GM18505 (cell line): ENCODE measurements around the gene SMURF1.

ENCODE experiments used
- ATAC-seq: cut with Tn5 transposase; IDR thresholded peaks from one replicate; pipeline ENCODE4 v1.9.1; 2021; ENCODE audit not compliant: unreplicated experiment
- POLR2A ChIP-seq: IDR thresholded peaks from 4 replicates; pipeline ENCODE4 v1.6.1; 2011; ENCODE audit warnings: borderline replicate concordance; ENCODE audit not compliant: insufficient read depth, insufficient read length; ENCODE audit errors: extremely low read depth

The SMURF1 gene

GRCh38 chr7:99008181-99008631 is 135.7 kb downstream of the SMURF1 start:
- no peak for ATAC-seq
- TF ChIP-seq POLR2A = no peak

DNA sequence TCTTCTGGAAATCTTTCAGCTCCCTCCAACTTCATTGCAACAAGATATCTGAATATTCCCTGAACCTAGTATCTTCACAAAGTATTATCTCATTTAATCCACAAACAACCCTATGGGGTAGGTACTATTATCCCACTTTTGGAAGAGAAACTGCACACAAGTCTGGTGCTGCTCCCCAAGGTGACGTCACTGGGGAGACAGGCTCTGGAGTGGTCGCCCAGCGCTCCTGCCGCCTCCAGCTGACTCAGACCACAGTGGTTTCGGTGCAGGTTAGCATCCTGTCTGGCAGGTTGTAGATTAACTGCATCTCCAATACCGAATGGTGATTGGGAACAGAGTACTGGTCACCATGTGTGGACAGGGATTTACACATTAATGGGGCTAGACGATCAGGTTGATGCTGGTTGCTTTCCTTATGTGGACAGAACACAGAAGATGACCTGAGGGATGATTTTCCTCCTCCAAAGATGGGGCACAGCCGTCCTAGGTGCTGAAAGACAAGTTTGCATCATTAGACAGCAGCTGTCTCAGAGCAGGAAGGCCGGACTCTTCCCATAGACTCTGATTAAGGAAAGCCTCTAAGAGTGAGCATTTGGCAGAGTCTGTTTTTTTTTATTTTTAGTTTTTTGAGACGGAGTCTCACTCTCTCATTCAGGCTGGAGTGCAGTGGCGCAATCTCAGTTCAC is 137.0 kb downstream of the SMURF1 start:
- no peak for TF ChIP-seq POLR2A
- ATAC-seq = no peak

- ATAC-seq = no peak
- no peak for TF ChIP-seq POLR2A
These were observed 138.1 kb downstream of the SMURF1 start for GRCh38 chr7:99005776-99006175.

- ATAC-seq = no peak
- no peak for TF ChIP-seq POLR2A
These were observed 139.0 kb downstream of the SMURF1 start for GRCh38 chr7:99004781-99005500.

DNA sequence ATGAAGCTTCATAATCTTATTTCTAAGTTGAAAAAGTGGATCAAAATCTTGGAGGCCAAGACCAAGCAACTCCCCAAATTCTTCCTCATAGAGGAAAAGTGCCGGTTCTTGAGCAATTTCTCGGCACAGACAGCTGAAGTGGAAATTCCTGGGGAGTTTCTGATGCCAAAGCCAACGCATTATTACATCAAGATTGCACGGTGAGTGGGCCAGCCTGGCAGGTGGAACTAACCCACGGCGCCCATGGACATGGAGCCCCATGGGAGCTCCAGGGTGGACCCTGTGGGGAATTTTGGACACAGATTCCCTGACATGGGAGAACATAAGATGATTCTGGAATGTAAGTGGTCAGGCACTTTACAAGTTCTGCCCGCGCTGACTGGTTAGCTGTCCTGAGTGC is 139.7 kb downstream of the SMURF1 start:
- no peak for ATAC-seq
- TF ChIP-seq POLR2A = no peak

DNA sequence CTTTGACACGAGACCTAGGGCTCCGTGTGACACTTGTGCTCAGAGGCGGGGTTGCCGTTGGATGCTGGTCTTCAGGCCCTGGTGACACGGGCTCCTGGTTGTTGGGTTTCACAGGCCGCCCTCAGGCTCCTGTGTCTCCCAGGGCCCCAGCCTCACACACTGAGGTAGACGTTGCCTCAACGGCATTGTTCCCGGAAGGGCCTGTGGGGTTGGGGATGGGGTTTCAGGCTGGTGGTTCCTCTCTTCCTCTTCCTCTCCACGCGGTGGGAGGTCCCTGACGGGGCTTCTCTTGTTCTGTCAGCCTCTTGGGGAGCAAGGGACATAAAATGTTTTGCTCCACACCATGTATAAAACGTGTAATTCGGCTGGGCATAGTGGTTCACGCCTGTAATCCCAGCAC is 140.5 kb downstream of the SMURF1 start:
- no peak for TF ChIP-seq POLR2A
- ATAC-seq = no peak

- TF ChIP-seq POLR2A = no peak
- ATAC-seq = no peak
These were observed 141.1 kb downstream of the SMURF1 start for GRCh38 chr7:99002827-99003212.

DNA sequence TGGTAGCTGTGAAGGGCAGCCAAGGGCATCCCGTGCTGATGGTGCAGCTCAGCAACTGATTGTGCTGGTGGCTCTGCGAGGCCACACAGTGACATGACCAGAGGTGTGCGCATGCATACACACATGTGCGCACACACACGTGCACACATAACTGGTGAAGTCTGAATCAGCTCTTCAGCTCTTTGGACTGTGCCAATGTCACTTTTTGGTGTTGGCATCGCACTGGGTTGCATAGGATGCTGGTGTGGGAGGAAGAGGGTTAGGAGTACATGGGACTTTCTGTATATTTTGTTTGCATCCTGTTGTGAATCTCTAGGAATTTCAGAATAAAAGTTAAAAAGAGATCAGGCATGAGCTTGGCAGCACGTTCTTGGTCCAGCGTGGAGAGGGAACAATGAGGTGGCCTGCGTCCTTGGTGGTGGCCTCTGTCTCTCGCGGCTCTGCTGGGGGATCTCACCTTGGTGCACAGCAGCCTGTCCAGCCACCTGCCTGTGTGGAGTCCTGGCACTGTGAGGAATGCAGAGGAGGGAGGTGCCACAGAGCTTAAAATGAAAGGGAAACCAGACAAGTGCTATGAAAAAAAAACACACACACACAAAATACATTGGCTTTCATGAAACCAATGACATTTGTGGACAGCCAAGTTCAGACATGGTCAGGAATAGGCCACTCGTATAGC is 141.6 kb downstream of the SMURF1 start:
- no peak for TF ChIP-seq POLR2A
- no peak for ATAC-seq

DNA sequence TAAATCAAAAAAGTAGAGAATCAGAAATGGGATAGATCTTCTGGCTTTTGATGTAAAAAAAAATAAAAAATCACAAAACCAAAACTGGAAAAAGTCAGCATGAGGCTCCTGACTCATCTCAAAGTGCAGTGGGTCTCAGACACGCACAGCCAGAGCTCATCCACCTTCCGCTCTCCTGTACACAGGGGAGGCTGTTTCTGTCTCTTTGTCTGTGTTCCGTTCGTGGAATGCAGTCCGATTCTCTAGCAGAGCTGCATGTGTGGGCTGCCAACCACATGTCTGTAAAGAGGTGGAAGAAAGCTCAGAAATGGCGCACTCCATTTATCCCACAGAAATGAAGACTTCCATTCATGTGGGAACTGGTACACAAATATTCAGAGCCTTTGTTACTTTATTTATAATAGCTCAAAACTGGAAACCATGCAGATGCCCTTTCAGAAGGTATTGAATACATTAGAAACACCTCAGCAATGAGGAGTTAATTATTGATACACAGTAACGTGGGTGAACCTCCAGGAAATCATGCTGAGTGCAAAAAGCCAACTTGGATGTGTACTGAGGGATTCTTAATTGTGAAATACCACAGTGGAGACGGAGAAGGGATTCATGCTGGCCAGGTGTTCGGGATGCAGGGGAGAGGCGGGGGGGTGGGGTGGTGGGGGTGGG is 142.3 kb downstream of the SMURF1 start:
- no peak for TF ChIP-seq POLR2A
- no peak for ATAC-seq

DNA sequence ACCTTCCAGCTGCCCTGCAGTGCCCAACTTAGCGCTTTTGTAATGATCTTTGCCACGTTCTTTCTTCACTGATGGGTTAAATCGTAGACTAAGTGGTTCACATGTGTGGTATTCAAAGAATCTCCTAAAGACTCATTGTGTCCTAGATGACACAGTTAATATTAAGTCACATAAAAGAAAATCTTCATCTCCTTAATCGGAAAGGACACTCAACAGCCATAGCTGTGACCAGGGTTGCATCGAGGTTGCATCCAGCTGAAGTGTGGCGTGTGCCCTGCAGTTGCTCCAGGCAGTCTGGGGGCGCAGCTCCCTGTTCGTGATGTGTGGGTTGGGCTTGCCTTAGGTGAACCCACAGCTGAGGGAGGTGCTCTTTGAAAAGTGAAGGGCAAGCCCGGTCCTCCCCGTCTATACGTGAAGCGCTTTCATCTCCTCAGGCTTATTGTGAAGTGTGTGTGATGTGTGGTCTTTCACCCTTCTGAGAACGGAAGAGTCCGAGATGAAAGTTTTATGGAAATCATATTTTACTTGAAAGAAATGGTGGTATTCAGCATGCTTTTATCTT is 142.9 kb downstream of the SMURF1 start:
- no peak for ATAC-seq
- TF ChIP-seq POLR2A = no peak

DNA sequence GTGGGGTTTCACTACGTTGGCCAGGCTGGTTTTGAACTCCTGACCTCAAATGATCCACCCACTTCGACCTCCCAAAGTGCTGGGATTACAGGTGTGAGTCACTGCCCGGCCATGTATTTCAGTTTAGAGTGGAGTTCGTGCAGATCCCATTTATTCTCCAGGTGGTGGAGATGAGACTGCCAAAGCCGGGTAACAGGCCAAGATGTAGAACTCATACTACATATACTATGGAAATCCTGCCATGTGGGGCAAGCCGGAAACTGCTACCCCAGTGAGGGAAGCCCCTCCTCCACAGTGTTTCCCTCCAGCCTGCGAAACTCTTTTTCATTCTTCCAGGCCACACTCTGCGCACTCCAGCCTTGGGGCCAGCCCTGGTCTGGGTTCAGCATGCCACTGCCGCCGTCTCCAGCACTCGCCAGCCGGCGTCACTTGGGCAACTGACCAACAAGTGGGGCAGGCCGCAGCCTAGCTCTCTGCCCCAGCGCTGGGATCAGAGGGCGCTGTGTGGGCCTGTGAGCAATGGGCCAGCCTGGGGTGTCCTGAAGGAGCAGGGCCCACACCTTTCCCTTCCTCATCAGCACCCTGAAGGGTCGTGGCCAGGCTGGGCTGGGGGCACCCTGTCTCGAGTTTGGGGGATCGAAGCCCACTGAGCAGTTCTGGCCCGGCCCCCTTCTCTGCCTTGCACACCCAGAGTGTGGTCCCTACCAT is 143.6 kb downstream of the SMURF1 start:
- no peak for TF ChIP-seq POLR2A
- no peak for ATAC-seq

DNA sequence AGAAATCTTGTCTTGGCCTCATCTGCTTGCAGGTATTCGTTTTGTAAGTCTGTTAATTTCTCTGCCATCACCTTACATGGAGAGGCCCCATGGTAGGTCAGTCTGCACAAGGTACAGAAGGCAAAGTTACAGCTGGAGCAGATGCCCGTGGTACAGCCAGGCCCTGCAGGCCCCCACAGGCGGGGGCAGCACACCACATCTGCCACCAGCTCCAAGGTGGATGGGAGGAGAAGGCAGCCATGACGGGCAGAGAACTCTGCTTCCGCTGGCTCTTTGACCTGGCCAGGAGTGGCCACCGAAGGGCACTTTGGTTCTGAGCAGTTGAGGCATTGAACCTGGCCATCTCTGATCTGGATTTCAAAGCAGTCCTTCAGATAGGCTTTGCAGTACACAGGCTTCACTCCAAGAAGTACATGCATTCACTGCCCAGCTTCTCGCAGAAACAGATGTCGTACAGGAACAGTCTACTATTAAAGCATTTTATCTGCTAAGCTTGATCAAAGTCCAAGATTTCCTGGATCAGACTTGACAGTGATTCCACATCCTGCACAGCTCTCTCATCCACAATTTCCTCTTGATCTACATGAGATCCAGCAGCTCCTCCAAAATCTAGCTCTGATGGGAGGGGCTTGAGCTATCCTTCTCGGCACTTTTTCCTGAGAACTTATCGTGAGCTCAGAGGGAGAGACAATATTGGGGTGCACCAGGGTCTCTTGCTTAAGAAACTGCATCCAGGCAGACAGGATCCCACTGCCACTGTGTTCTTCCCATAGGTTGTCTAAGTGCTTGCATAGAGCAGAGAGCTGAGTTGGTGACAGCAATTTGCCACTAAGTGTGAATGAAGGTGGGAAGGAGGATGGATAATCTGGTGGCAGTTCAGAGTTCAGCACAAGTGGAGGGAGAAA is 144.8 kb downstream of the SMURF1 start:
- ATAC-seq = no peak
- no peak for TF ChIP-seq POLR2A

GRCh38 chr7:98997846-98998245 is 146.1 kb downstream of the SMURF1 start:
- no peak for TF ChIP-seq POLR2A
- no peak for ATAC-seq
